H1 (cell line): ENCODE results near the gene GGT6.

Experiments
- BCL11A ChIP-seq, 2 experiments: IDR thresholded peaks; one replicate each; pipeline ENCODE4 v1.6.1; 2011; ENCODE audit warnings: low read depth in 2 of 2, low read length in 2 of 2, mild to moderate bottlenecking in 2 of 2
- CREB1 ChIP-seq: IDR thresholded peaks from 2 replicates; pipeline ENCODE4 v1.6.1; 2012; ENCODE audit warnings: inconsistent platforms
- CTCF ChIP-seq, 3 experiments: IDR thresholded peaks; 1 replicate in 2 of 3; 2 replicates in 1 of 3; pipeline versions ENCODE4 v1.5.1 to v1.6.1; 2011; ENCODE audit warnings: low read length in 3 of 3, mild to moderate bottlenecking in 3 of 3, inconsistent platforms in 2 of 3, low read depth in 1 of 3, moderate library complexity in 1 of 3; ENCODE audit not compliant: insufficient read depth in 1 of 3; ENCODE audit errors: control extremely low read depth in 1 of 3
- EZH2 ChIP-seq: fragments of 200-600 bp; sonication (generic); IDR thresholded peaks from 2 replicates; pipeline ENCODE4 v1.7.1; 2012; ENCODE audit warnings: low read depth, mild to moderate bottlenecking, moderate library complexity, low read length, inconsistent platforms; ENCODE audit not compliant: severe bottlenecking
- GTF2F1 ChIP-seq: IDR thresholded peaks from 2 replicates; pipeline ENCODE4 v1.6.1; 2012; ENCODE audit warnings: low read depth, low read length, improper control_type of control experiment, borderline replicate concordance
- SIN3A ChIP-seq, 2 experiments: IDR thresholded peaks in 1 of 2; conservative IDR thresholded peaks in 1 of 2; 2 replicates each; pipeline ENCODE4 v1.6.1; 2011 to 2012; ENCODE audit warnings: low read length in 2 of 2, improper control_type of control experiment in 1 of 2, low read depth in 1 of 2, mild to moderate bottlenecking in 1 of 2
- TF ChIP-seq, protein P1 (sequence below): IDR thresholded peaks from 2 replicates; pipeline ENCODE4 v1.6.1; 2011; ENCODE audit warnings: low read length, improper control_type of control experiment
- TF ChIP-seq, protein P2 (sequence below): fragments of 300-600 bp; sonication (generic); IDR thresholded peaks from 2 replicates; pipeline ENCODE4 v1.7.1; 2012; ENCODE audit warnings: low read length, moderate library complexity, mild to moderate bottlenecking, inconsistent platforms; ENCODE audit not compliant: insufficient replicate concordance
- TF ChIP-seq, protein P3 (sequence below): IDR thresholded peaks from 2 replicates; pipeline ENCODE4 v1.6.1; 2012; ENCODE audit warnings: low read length, inconsistent platforms

DNA sequence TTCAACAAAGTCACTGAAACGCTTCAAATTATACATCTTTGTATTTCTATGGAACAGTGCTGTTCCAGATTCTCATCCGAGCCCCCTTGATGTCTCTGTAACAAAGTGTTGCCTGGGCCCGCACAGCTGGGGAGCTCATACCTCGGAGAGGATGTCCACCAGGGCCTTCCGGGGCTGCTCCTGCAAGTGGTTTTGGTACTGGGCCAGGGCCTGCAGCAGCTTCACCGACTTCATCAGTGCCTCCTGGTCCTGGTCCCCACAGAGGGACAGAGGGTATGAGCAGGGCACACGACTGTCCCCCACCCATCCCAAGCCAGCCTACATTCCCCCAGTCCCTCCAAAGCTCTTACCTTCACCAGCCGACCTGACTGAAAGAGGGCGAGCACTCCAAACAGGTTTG lies 6.7 kb downstream of the GGT6 start:
- TF ChIP-seq, protein P1, sequence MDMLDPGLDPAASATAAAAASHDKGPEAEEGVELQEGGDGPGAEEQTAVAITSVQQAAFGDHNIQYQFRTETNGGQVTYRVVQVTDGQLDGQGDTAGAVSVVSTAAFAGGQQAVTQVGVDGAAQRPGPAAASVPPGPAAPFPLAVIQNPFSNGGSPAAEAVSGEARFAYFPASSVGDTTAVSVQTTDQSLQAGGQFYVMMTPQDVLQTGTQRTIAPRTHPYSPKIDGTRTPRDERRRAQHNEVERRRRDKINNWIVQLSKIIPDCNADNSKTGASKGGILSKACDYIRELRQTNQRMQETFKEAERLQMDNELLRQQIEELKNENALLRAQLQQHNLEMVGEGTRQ = no peak
- TF ChIP-seq SIN3A (conservative IDR thresholded peaks at IDR 0.05 in 1 of 2, IDR thresholded peaks at IDR 0.05 in 1 of 2; ENCODE audit: low read depth in 1 of 2, low read length in 2 of 2) (no peak), CTCF (IDR thresholded peaks at IDR 0.05; ENCODE audit: control extremely low read depth in 1 of 3, insufficient read depth in 1 of 3, low read depth in 1 of 3, low read length in 3 of 3) (no peak), EZH2 (no peak), BCL11A (IDR thresholded peaks at IDR 0.05; ENCODE audit: low read depth in 2 of 2, low read length in 2 of 2) (no peak), GTF2F1 (no peak), CREB1 (no peak)
- TF ChIP-seq, protein P2, sequence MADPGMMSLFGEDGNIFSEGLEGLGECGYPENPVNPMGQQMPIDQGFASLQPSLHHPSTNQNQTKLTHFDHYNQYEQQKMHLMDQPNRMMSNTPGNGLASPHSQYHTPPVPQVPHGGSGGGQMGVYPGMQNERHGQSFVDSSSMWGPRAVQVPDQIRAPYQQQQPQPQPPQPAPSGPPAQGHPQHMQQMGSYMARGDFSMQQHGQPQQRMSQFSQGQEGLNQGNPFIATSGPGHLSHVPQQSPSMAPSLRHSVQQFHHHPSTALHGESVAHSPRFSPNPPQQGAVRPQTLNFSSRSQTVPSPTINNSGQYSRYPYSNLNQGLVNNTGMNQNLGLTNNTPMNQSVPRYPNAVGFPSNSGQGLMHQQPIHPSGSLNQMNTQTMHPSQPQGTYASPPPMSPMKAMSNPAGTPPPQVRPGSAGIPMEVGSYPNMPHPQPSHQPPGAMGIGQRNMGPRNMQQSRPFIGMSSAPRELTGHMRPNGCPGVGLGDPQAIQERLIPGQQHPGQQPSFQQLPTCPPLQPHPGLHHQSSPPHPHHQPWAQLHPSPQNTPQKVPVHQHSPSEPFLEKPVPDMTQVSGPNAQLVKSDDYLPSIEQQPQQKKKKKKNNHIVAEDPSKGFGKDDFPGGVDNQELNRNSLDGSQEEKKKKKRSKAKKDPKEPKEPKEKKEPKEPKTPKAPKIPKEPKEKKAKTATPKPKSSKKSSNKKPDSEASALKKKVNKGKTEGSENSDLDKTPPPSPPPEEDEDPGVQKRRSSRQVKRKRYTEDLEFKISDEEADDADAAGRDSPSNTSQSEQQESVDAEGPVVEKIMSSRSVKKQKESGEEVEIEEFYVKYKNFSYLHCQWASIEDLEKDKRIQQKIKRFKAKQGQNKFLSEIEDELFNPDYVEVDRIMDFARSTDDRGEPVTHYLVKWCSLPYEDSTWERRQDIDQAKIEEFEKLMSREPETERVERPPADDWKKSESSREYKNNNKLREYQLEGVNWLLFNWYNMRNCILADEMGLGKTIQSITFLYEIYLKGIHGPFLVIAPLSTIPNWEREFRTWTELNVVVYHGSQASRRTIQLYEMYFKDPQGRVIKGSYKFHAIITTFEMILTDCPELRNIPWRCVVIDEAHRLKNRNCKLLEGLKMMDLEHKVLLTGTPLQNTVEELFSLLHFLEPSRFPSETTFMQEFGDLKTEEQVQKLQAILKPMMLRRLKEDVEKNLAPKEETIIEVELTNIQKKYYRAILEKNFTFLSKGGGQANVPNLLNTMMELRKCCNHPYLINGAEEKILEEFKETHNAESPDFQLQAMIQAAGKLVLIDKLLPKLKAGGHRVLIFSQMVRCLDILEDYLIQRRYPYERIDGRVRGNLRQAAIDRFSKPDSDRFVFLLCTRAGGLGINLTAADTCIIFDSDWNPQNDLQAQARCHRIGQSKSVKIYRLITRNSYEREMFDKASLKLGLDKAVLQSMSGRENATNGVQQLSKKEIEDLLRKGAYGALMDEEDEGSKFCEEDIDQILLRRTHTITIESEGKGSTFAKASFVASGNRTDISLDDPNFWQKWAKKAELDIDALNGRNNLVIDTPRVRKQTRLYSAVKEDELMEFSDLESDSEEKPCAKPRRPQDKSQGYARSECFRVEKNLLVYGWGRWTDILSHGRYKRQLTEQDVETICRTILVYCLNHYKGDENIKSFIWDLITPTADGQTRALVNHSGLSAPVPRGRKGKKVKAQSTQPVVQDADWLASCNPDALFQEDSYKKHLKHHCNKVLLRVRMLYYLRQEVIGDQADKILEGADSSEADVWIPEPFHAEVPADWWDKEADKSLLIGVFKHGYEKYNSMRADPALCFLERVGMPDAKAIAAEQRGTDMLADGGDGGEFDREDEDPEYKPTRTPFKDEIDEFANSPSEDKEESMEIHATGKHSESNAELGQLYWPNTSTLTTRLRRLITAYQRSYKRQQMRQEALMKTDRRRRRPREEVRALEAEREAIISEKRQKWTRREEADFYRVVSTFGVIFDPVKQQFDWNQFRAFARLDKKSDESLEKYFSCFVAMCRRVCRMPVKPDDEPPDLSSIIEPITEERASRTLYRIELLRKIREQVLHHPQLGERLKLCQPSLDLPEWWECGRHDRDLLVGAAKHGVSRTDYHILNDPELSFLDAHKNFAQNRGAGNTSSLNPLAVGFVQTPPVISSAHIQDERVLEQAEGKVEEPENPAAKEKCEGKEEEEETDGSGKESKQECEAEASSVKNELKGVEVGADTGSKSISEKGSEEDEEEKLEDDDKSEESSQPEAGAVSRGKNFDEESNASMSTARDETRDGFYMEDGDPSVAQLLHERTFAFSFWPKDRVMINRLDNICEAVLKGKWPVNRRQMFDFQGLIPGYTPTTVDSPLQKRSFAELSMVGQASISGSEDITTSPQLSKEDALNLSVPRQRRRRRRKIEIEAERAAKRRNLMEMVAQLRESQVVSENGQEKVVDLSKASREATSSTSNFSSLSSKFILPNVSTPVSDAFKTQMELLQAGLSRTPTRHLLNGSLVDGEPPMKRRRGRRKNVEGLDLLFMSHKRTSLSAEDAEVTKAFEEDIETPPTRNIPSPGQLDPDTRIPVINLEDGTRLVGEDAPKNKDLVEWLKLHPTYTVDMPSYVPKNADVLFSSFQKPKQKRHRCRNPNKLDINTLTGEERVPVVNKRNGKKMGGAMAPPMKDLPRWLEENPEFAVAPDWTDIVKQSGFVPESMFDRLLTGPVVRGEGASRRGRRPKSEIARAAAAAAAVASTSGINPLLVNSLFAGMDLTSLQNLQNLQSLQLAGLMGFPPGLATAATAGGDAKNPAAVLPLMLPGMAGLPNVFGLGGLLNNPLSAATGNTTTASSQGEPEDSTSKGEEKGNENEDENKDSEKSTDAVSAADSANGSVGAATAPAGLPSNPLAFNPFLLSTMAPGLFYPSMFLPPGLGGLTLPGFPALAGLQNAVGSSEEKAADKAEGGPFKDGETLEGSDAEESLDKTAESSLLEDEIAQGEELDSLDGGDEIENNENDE = no peak
- TF ChIP-seq, protein P3, sequence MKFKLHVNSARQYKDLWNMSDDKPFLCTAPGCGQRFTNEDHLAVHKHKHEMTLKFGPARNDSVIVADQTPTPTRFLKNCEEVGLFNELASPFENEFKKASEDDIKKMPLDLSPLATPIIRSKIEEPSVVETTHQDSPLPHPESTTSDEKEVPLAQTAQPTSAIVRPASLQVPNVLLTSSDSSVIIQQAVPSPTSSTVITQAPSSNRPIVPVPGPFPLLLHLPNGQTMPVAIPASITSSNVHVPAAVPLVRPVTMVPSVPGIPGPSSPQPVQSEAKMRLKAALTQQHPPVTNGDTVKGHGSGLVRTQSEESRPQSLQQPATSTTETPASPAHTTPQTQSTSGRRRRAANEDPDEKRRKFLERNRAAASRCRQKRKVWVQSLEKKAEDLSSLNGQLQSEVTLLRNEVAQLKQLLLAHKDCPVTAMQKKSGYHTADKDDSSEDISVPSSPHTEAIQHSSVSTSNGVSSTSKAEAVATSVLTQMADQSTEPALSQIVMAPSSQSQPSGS = no peak
